Measurements from ENCODE around the gene PTGR3.
"Not testable (repeated sequence)": the region's sequence is repeated elsewhere in the genome, so short reads cannot be mapped to it uniquely, and the experiment has no call there.

The PTGR3 gene

GRCh38 chr18:75201282-75202270, 7.4 kb downstream of the PTGR3 start:
- no peak for DNase-seq

DNA sequence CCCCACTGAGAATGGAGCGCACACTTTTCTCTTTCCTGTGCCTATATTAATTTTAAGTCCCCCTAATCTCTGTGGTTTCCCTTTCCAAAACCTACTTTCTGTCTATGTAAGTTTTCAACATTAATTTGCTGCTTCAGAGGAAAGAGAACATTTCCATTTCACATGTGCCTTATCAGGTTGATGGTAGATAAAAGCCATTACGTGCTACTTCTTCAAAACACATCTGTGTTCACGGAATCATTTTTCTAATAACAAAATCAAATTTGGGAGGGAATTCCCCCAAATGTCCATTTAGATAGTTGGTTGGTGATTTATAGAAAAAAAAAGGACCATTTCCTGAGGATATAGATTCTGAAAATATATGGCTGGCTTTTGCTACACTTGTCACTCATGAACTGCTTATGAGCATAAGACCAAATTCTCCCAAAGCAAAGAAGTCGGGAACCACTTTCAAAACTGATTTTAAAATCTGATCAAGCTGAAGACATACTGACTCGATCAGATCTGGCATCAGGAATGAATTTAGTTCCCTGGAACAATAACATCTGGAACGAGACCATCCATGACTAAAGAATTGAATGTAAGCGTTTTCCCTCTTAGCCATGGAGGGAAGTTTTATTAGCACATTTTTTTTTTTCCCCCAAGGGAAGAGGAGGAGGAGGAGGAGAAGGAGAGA, 8.2 kb downstream of the PTGR3 start:
- no peak for DNase-seq

DNA sequence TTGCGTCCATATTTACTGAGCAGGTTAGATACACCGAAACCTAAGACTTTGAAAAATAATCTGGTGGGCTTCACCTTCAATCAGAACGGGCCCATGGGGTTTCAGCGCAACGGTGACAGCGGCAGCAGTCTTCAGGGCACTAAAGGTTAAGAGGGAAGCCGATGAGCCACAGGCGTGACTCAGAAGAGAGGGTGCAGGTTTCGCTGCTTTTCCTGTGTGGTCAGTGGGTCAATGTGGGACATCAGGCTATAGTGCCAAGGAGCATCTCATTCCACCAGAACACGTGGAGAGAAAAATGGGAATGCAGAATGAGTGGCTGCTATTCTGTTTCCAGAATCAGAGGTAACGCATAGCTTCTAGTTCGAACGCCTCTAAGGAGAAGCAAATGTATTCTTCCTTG, 8.9 kb downstream of the PTGR3 start:
- no peak for DNase-seq

GRCh38 chr18:75199327-75199726, 9.6 kb downstream of the PTGR3 start:
- no peak for DNase-seq

DNA sequence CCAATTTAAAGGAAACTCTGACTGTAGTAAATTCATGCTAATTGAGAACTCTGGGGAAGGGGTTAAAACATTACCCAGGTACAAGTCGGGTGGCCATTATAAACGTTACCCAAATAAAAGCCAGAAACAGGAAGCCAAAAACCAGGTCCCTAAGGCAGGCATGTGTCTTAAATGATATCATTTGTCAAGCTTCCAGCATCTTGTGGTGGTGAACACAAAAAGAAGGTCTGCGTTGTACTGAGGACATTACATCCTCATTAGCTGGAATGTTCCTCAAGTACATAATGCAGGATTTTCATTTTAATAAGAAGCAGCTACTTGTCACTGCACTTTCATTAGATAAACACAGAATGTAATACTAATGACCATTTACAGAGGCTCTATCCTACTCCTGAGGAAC, 10.9 kb downstream of the PTGR3 start:
- DNase-seq = no peak

DNA sequence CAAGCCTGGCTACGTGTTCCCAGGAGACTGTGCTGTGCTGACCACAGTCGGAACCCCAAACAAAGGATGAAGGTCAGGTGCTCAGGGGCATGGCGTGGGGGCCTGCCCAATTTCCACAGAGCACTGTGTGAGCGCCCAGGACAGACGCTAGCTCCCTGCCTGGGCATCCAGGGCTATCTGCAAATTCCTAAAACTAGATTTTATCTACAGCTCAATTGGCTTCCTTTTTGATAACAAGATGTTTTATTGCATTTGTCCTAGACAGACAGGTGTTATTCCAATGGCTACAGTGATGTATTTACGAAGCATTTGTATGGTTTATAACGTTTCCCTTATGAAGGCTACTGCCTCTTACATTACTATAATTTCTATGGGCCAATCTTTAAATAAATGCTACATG, 16.0 kb downstream of the PTGR3 start:
- DNase-seq = no peak

DNA sequence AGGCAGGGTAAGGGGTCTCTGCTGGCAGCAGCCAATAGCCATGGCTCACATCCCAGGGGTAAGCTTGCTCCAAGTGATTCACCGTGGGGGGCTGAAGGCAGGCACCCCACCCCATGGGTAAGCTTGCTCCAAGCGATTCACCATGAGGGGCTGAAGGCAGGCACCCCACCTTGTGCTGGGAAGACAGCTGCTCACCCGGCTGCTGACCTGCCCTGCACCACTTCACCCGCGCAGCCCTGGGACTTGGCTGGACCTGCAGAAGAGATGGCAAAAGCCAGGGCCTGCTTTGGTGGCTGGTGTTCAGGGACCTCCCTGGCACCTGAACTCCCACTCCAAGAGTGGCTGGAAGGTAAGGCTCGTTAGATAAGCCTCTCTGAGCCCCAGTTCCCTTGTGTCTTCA, 19.2 kb downstream of the PTGR3 start:
- no peak for DNase-seq

- DNase-seq = not testable (repeated sequence)
Observed at GRCh38 chr18:75187702-75188101, 21.2 kb downstream of the PTGR3 start.

GRCh38 chr18:75185460-75185859, 23.5 kb downstream of the PTGR3 start:
- DNase-seq = no peak

DNA sequence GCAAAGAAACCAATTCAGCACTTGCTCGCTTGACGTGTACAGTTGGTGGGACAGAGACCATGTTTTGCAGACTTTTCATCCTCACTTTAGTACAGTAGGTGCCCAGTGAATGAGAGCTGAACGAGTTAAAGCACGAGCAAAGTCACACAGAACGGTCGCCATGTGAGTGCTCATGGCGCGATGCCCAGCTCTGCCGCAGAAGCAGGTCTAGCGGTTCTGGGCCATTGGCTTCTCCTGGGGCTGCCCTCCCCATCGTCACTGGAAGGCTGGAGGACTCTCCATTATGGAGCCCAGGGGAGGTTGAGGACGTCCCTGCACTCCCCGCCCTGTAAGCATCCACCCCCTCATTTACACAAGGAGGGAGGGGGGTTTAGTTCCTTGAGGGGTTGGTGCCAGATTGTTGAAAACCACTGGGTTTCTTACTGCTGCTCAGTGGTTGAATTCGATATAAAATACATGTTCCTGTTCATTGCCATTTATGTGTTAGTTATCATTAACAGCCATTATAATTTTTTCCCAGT, 24.9 kb downstream of the PTGR3 start:
- DNase-seq = no peak

GRCh38 chr18:75183524-75183923, 25.4 kb downstream of the PTGR3 start:
- no peak for DNase-seq

GRCh38 chr18:75179819-75180600, 28.9 kb downstream of the PTGR3 start:
- DNase-seq = no peak

DNA sequence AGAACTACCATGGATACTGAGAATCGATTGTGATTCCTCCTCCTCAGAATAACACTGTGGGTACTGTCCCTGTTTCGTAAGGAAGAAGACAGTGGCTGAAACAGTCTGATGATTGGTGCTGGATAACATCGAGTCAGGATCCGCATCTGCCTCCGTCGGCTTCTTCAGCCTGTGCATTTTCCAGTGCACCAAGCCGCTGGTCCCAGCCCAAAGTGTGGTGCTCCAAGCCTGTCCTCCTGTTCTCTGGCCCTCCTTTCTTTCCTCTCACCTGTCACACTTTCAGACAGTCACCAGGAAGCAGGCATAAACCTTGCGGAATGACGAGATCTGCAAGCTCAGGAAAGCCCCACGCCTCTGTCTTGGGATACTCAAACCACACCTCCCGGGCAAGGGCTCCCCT, 30.6 kb downstream of the PTGR3 start:
- DNase-seq = no peak

DNA sequence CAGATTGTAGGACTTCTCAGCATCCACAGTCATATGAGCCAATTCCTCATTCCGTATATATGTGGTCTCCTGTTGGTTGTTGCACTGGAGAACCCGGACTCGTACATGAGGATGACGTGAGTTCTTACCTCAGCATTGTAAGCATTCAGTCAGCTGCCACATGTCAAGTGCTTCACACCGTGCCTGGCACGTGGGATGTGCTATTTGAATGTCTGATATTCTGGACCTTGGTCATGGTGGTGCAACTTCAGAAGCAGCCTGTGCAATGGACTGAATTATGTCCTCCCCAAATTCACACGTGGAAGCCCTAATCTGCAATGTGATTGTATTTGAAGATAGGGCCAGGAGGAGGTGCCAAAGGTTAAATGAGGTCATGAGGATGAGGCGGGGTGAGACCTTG, 32.1 kb downstream of the PTGR3 start:
- no peak for DNase-seq

- no peak for DNase-seq
Observed at GRCh38 chr18:75173738-75174137, 35.2 kb downstream of the PTGR3 start.

- DNase-seq = no peak
Observed at GRCh38 chr18:75173125-75173432, 35.9 kb downstream of the PTGR3 start.

- DNase-seq = no peak
Observed at GRCh38 chr18:75172299-75173124, 36.4 kb downstream of the PTGR3 start.

DNA sequence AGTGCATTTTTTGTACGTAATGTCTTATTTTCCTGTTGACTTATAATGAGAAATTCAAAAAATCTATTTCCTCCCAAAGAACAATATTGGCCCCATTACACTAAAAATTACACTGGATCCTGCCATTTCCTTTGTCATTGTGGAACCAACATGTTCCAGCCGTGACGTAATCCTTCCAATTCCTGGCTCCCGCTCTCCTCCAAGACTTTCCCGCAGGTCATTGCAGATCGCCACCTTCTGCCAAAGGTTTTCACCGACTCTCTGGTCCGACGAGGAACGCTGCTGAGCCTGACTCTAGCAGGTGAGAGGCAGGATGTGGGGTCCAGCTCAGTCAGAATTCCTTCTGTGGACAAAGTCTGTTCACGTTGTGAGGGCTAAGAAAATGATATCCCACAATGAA, 38.0 kb downstream of the PTGR3 start:
- no peak for DNase-seq

DNA sequence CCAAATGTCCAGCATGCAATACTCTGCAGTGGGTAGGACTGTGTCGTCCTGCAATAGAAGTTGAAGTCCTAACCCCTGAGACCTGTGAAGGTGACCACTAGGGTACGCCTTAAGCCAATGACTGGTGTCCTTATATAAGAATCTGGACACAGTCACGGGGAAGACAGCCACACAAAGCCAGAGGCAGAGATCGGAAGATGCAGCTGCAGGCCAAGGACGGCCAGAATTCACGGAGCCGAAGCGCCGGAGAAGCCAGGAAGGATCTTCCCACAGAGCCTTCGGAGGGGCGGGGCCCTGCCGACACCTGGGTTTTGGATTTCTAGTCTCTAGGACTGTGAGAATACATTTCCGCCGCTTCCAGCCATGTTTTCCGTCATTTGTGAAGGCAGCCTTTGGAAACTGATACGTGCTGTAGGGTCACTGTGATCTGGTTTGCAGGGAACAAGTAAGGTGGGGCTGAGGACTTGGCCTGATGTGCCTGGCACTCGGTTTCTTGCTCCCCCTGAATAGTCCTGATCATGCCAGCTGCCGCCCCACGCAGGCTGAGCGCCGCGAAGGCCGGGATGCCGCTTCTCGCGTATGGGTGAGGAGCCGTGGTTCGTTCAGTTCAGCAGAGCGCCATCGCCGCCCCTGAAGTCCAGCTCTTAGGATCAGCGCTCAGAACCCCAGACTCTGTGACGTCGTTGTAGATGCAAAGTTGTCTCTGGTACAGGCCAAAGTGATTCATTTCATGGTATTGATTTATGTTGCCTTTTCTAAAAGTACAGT, 38.7 kb downstream of the PTGR3 start:
- DNase-seq = no peak

GRCh38 chr18:75169411-75169810, 39.5 kb downstream of the PTGR3 start:
- no peak for DNase-seq

GRCh38 chr18:75168619-75169018, 40.3 kb downstream of the PTGR3 start:
- DNase-seq = no peak
